Activated T-helper 1 cell treated with anti-CD3 and anti-CD28 coated beads, Interleukin-12 subunit alpha, Interleukin-12 subunit beta, Interleukin-2, Interleukin-4 antibody, amounts not matched to agents 30 ng/mL and 10 ng/mL and 1 ng/mL, durations not matched to agents 14 hours and 24 hours and 36 hours (primary cell): Measurements from ENCODE around the gene PHPT1. TPM values are rescaled to one million over a fixed set of nuclear protein-coding genes. Genes with fewer than 3 reads are reported as not detected.
A peak's percentile ranks its signal among the peaks of the same experiment; 100 is the strongest.

Experiments used
- DNase-seq: peaks from one replicate; pipeline ENCODE4 v3.0.0; 2021; ENCODE audit warnings: low spot score
- H3K27ac Mint-ChIP-seq: one replicate; pipeline ENCODE4 v1.8.0; 2021; ENCODE audit warnings: mild to moderate bottlenecking, mixed read lengths
- H3K27me3 Mint-ChIP-seq: one replicate; pipeline ENCODE4 v1.8.0; 2022; ENCODE audit warnings: mild to moderate bottlenecking, moderate library complexity, mixed read lengths; ENCODE audit not compliant: insufficient read depth
- H3K36me3 Mint-ChIP-seq: one replicate; pipeline ENCODE4 v1.8.0; 2021; ENCODE audit warnings: low read depth, mixed read lengths
- H3K4me1 Mint-ChIP-seq: one replicate; pipeline ENCODE4 v1.8.0; 2021; ENCODE audit warnings: low read depth, mixed read lengths
- H3K4me3 Mint-ChIP-seq: one replicate; pipeline ENCODE4 v1.8.0; 2021; ENCODE audit warnings: mild to moderate bottlenecking, moderate library complexity, mixed read lengths
- H3K9me3 Mint-ChIP-seq: one replicate; pipeline ENCODE4 v1.8.0; 2021; ENCODE audit warnings: mixed read lengths
- intact Hi-C: fragments of 100-400 bp; cut with micrococcal nuclease; formaldehyde crosslinking; loops from one replicate; pipeline ENCODE4 v1.15.1; 2024
- total RNA-seq: library from RNA; stranded (reverse); gene quantifications from 2 replicates; pipeline ENCODE4 v1.2.3, GENCODE V29; 2022

PHPT1 gene
- total RNA-seq, 1 donor from 2014 or later = 139 TPM

GRCh38 chr9:136885950-136886578 is 36.9 kb downstream of the PHPT1 start, which contains the start of gene TRAF2:
TSS of gene TRAF2 (plus strand) at chr9:136886516. CDS start at chr9:136898741, 12,225 bp downstream.
- H3K27ac Mint-ChIP-seq = peak within 1 kb of the TSS; percentile 93
- H3K9me3 Mint-ChIP-seq = no peaks in the 10 kb centered on the region
- intact Hi-C loops = loop anchor here (1.0 to 5.0 kb wide), 7 partner anchors 16 to 355 kb away; partner anchors contain the start of genes EDF1, MAN1B1, PAXX and PHPT1
- peak; percentile 99 for DNase-seq
- H3K36me3 Mint-ChIP-seq = peaks cover 17% of the 10 kb centered on the region
- H3K4me3 Mint-ChIP-seq = peak within 1 kb of the TSS; percentile 98
- H3K4me1 Mint-ChIP-seq = peaks cover 44% of the 10 kb centered on the region
- H3K27me3 Mint-ChIP-seq = no peaks in the 10 kb centered on the region

DNA sequence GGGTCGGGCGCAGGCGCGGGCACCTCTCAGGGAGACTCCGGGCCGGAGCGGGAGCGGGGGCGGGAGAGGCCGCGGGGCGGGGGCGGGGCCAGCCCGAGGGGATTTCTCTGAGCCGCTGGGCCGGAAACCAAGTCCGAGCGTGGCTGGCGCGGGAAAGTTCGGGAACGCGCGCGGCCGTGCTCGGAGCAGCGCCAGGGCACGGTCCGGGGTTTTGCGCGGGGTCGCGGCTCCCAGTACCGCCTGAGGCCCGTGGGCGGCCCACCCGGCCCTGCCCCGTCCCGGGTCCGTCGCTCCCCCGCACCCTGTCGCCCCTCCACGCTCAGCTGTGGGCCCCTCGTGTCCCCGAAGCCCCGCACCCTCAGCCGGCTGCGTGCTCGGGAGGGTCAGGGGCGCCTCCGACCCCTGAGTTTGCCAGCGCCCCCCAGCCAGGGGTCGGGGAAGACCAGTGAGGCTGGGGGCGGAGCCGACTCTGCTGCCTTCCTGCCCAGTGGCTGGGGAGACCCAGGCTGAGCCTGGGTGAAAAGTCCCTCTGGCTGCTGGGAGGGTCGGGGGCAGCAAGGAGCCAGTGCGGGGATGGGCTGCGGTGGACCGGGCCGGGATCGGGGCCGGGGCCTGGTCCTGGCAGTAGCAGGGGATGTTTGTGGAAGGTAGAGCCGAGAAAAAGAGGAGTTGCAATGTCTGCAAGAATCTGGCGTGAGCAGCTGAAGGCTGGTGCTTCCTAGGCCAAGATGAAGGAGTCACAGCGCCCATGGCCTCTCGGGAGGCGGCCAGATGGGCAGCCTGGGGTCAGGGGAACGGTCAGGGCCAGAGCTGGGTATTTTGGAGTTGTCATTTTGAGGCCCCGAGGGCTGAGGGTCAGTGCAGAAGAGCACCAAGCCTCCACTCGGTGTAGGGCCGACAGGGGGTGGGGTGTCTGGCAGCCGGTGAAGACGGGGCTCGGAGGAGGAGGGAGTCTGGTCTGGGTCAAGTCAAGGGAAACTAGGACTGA is 37.7 kb downstream of the PHPT1 start:
- Mint-ChIP-seq H3K27me3 (no peaks in the 10 kb centered on the region), H3K4me1 (peaks cover 36% of the 10 kb centered on the region), H3K27ac (peak overlapping the region; percentile 93), H3K36me3 (peaks cover 17% of the 10 kb centered on the region), H3K4me3 (peak overlapping the region; percentile 98), H3K9me3 (no peaks in the 10 kb centered on the region)
- peak; percentile 32 for DNase-seq
- intact Hi-C loops = loop anchor here (1.0 to 5.0 kb wide), 7 partner anchors 15 to 354 kb away; partner anchors contain the start of genes EDF1, MAN1B1, PAXX and PHPT1

- no peaks in the 10 kb centered on the region for H3K9me3 Mint-ChIP-seq
- no peak for DNase-seq
- peaks cover 23% of the 10 kb centered on the region for H3K36me3 Mint-ChIP-seq
- peaks cover 28% of the 10 kb centered on the region for H3K4me1 Mint-ChIP-seq
- intact Hi-C loops = loop anchor here (5.0 kb wide), 1 partner anchor 199 kb away; the partner anchor contains the start of gene MAN1B1
- no peaks in the 10 kb centered on the region for H3K27me3 Mint-ChIP-seq
- H3K27ac Mint-ChIP-seq = no peak overlapping the region
- H3K4me3 Mint-ChIP-seq = no peak overlapping the region
Measured at GRCh38 chr9:136888454-136888853, 39.2 kb downstream of the PHPT1 start.

DNA sequence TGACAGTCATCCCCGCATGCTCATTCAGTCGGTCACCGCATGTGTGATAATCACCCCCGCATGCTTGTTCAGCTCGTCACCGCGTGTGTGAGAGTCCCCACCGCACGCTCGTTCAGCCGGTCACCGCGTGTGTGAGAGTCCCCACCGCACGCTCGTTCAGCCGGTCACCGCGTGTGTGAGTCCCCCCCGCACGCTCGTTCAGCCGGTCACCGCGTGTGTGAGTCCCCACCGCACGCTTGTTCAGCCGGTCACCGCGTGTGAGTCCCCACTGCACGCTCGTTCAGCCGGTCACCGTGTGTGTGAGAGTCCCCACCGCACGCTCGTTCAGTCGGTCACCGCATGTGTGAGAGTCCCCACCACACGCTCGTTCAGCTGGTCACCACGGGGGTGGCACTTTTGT is 40.6 kb downstream of the PHPT1 start:
- Mint-ChIP-seq H3K36me3 (peaks cover 31% of the 10 kb centered on the region), H3K4me3 (no peak overlapping the region), H3K4me1 (peaks cover 33% of the 10 kb centered on the region), H3K27ac (no peak overlapping the region), H3K27me3 (no peaks in the 10 kb centered on the region), H3K9me3 (no peaks in the 10 kb centered on the region)
- intact Hi-C loops = loop anchor here (5.0 kb wide), 1 partner anchor 197 kb away; the partner anchor contains the start of gene MAN1B1
- no peak for DNase-seq

- H3K27me3 Mint-ChIP-seq = no peaks in the 10 kb centered on the region
- H3K36me3 Mint-ChIP-seq = peaks cover 31% of the 10 kb centered on the region
- no peaks in the 10 kb centered on the region for H3K9me3 Mint-ChIP-seq
- intact Hi-C loops = no loop called here
- DNase-seq = no peak
- no peak overlapping the region for H3K4me3 Mint-ChIP-seq
- no peak overlapping the region for H3K27ac Mint-ChIP-seq
- peaks cover 27% of the 10 kb centered on the region for H3K4me1 Mint-ChIP-seq
Measured at GRCh38 chr9:136890661-136891060, 41.5 kb downstream of the PHPT1 start.

DNA sequence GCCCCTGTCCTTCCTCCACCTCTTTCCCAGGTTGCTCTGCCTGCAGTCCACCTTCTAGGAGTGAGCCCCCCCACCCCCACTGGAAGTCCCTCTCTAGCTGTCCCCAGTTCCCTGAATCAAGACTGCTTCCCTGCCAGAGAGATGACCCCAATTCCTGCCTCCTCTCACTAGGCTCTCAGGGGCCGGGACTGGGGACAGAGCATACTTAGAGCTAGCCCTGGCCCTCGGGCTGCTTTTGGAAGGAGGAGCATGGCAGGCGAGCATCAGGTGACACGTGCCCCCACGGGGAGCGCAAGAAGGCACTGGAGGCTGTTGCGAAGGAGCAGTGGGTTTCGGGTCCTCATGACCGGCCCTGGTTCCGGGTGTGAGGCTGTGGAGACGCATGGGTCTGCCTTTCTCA is 46.8 kb downstream of the PHPT1 start:
- no peak overlapping the region for H3K4me3 Mint-ChIP-seq
- peaks cover 44% of the 10 kb centered on the region for H3K4me1 Mint-ChIP-seq
- H3K27me3 Mint-ChIP-seq = no peaks in the 10 kb centered on the region
- DNase-seq = no peak
- H3K27ac Mint-ChIP-seq = no peak overlapping the region
- intact Hi-C loops = no loop called here
- no peaks in the 10 kb centered on the region for H3K9me3 Mint-ChIP-seq
- peaks cover 31% of the 10 kb centered on the region for H3K36me3 Mint-ChIP-seq

DNA sequence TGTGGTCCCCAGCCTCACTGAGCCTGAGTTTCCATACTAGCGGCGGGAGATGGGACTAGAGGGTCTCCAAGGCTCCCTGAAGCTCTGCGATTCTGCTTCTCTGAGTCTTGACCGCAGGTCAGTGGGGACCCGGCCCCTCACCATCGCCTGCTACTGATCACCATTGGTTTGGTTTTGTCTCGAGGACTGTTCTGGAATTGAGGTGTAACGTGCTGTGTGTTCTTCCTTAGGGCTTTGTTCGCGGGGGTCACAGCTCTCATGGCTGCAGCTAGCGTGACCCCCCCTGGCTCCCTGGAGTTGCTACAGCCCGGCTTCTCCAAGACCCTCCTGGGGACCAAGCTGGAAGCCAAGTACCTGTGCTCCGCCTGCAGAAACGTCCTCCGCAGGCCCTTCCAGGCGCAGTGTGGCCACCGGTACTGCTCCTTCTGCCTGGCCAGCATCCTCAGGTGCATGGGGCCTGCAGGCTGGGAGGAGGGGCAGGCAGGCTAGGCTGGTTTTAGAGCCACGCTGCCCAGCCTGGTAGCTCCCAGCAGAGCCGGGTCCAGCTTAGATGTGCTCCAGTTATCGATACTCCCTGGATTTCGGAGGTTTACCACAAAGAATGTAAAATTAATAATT is 49.4 kb downstream of the PHPT1 start:
- Mint-ChIP-seq H3K4me1 (peaks cover 65% of the 10 kb centered on the region), H3K27me3 (no peaks in the 10 kb centered on the region), H3K27ac (peak overlapping the region; percentile 68), H3K9me3 (no peaks in the 10 kb centered on the region), H3K36me3 (peaks cover 37% of the 10 kb centered on the region), H3K4me3 (no peak overlapping the region)
- DNase-seq = no peak
- intact Hi-C loops = no loop called here

DNA sequence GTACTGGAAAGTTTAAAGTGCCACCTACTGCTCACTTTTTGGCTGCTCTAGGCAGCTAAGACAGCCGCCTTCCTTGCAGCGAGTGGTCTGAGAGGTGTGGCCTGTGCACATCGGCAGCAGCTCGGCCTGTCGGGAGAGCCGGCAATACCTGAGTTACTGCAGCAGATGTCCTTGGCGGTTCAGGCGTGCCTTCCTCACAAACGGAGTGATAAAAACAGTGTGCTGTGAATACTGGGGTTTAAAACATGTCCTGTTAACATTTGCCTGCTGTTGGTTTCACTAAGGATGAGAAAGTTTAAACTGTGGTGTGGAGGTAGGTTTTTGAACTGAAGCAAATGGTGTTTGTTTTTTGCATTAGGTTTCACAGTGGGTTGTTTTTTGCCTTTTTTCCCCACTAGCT is 50.0 kb downstream of the PHPT1 start:
- Mint-ChIP-seq H3K36me3 (peaks cover 36% of the 10 kb centered on the region), H3K27ac (peak overlapping the region; percentile 79), H3K27me3 (no peaks in the 10 kb centered on the region), H3K4me1 (peaks cover 64% of the 10 kb centered on the region), H3K9me3 (no peaks in the 10 kb centered on the region), H3K4me3 (no peak overlapping the region)
- DNase-seq = no peak
- intact Hi-C loops = no loop called here

- Mint-ChIP-seq H3K4me3 (peak overlapping the region; percentile 54), H3K36me3 (peaks cover 36% of the 10 kb centered on the region), H3K9me3 (no peaks in the 10 kb centered on the region), H3K27me3 (no peaks in the 10 kb centered on the region), H3K27ac (peak overlapping the region; percentile 79), H3K4me1 (peaks cover 64% of the 10 kb centered on the region)
- intact Hi-C loops = loop anchor here (5.0 kb wide), 2 partner anchors 92 to 187 kb away; partner anchors contain the start of genes MAN1B1 and PAXX
- no peak for DNase-seq
Measured at GRCh38 chr9:136900556-136900955, 51.3 kb downstream of the PHPT1 start.

Other genes starting within 250 kb of the PHPT1 start
- gene EGFL7, start 186.5 kb upstream of the PHPT1 start, total RNA-seq = 2.4 and 2.5 TPM in 2 replicates
- 24.7 and 25.0 TPM in 2 replicates for gene AGPAT2, start 162.0 kb upstream of the PHPT1 start, total RNA-seq
- gene DIPK1B, start 136.8 kb upstream of the PHPT1 start, total RNA-seq = 0.47 and 0.88 TPM in 2 replicates
- 0.39 and 0.59 TPM in 2 replicates for gene LCN10, start 106.5 kb upstream of the PHPT1 start, total RNA-seq
- not detected in 2 replicates for gene LCN6, start 100.9 kb upstream of the PHPT1 start, total RNA-seq
- gene LCN8, start 91.2 kb upstream of the PHPT1 start, total RNA-seq = not detected in 2 replicates
- not detected in 2 replicates for gene LCN15, start 84.9 kb upstream of the PHPT1 start, total RNA-seq
- gene TMEM141, start 58.1 kb upstream of the PHPT1 start, total RNA-seq = 37.2 and 39.0 TPM in 2 replicates
- gene CCDC183, start 53.1 kb upstream of the PHPT1 start, total RNA-seq = 0.52 TPM in 1 of 2 replicates, not detected in the other
- 109 and 114 TPM in 2 replicates for gene RABL6, start 41.5 kb upstream of the PHPT1 start, total RNA-seq
- 5.1 and 5.8 TPM in 2 replicates for gene AJM1, start 6.9 kb upstream of the PHPT1 start, total RNA-seq
- 18.2 and 23.6 TPM in 2 replicates for gene MAMDC4, start 2.9 kb downstream of the PHPT1 start, total RNA-seq
- 410 and 418 TPM in 2 replicates for gene EDF1, start 16.9 kb downstream of the PHPT1 start, total RNA-seq
- gene TRAF2, start 37.1 kb downstream of the PHPT1 start, total RNA-seq = 67.4 and 76.3 TPM in 2 replicates
- gene FBXW5, start 95.3 kb downstream of the PHPT1 start, total RNA-seq = 92.5 and 96.2 TPM in 2 replicates
- 0.56 and 1.5 TPM in 2 replicates for gene C8G, start 95.8 kb downstream of the PHPT1 start, total RNA-seq
- gene LCN12, start 102.9 kb downstream of the PHPT1 start, total RNA-seq = 1.8 and 1.9 TPM in 2 replicates
- 0.36 TPM in 1 of 2 replicates, not detected in the other for gene PTGDS, start 128.1 kb downstream of the PHPT1 start, total RNA-seq
- not detected in 2 replicates for gene LCNL1, start 133.6 kb downstream of the PHPT1 start, total RNA-seq
- gene PAXX, start 143.0 kb downstream of the PHPT1 start, total RNA-seq = 79.4 and 84.5 TPM in 2 replicates
- gene CLIC3, start 147.2 kb downstream of the PHPT1 start, total RNA-seq = not detected in 2 replicates
- gene ABCA2, start 178.8 kb downstream of the PHPT1 start, total RNA-seq = 25.7 and 26.9 TPM in 2 replicates
- 0.16 and 0.22 TPM in 2 replicates for gene FUT7, start 182.7 kb downstream of the PHPT1 start, total RNA-seq
- 78.2 and 80.1 TPM in 2 replicates for gene NPDC1, start 196.8 kb downstream of the PHPT1 start, total RNA-seq
- not detected in 2 replicates for gene ENTPD2, start 204.7 kb downstream of the PHPT1 start, total RNA-seq
- gene SAPCD2, start 221.1 kb downstream of the PHPT1 start, total RNA-seq = 23.9 and 25.1 TPM in 2 replicates
- gene UAP1L1, start 228.1 kb downstream of the PHPT1 start, total RNA-seq = 13.9 and 14.9 TPM in 2 replicates
- gene MAN1B1, start 237.6 kb downstream of the PHPT1 start, total RNA-seq = 48.1 and 53.6 TPM in 2 replicates